H1 (cell line): Measurements from ENCODE around the gene NCL.

ENCODE experiments used
- CTCF ChIP-seq, 3 experiments: IDR thresholded peaks; 1 replicate in 2 of 3; 2 replicates in 1 of 3; pipeline versions ENCODE4 v1.5.1 to v1.6.1; 2011; ENCODE audit warnings: low read length in 3 of 3, mild to moderate bottlenecking in 3 of 3, inconsistent platforms in 2 of 3, low read depth in 1 of 3, moderate library complexity in 1 of 3; ENCODE audit not compliant: insufficient read depth in 1 of 3; ENCODE audit errors: control extremely low read depth in 1 of 3
- EZH2 ChIP-seq: fragments of 200-600 bp; sonication (generic); IDR thresholded peaks from 2 replicates; pipeline ENCODE4 v1.7.1; 2012; ENCODE audit warnings: low read depth, mild to moderate bottlenecking, moderate library complexity, low read length, inconsistent platforms; ENCODE audit not compliant: severe bottlenecking
- POLR2A ChIP-seq, 2 experiments: IDR thresholded peaks; 1 replicate in 1 of 2; 2 replicates in 1 of 2; pipeline ENCODE4 v1.6.1; 2011; ENCODE audit warnings: low read depth in 2 of 2, low read length in 2 of 2, mild to moderate bottlenecking in 2 of 2; ENCODE audit errors: control extremely low read depth in 1 of 2

- TF ChIP-seq CTCF (IDR thresholded peaks at IDR 0.05; ENCODE audit: control extremely low read depth in 1 of 3, insufficient read depth in 1 of 3, low read depth in 1 of 3, low read length in 3 of 3) (no peak), POLR2A (IDR thresholded peaks at IDR 0.05; ENCODE audit: control extremely low read depth in 1 of 2, low read depth in 2 of 2, low read length in 2 of 2) (no peak), EZH2 (no peak)
Observed at GRCh38 chr2:231475965-231476364, 11.7 kb upstream of the NCL start.
